AG10803 (cell line): Measurements from ENCODE around the gene KIF12.

ENCODE experiments used
- DNase-seq: peaks from one replicate; pipeline ENCODE4 v3.0.0; 2010; ENCODE audit warnings: low read depth
- H3K4me3 ChIP-seq: 2 replicates; pipeline ENCODE4 v1.5.1; 2011; ENCODE audit warnings: mild to moderate bottlenecking, low read length, control low read depth
- CTCF ChIP-seq: conservative IDR thresholded peaks from 2 replicates; pipeline ENCODE4 v1.5.1; 2011; ENCODE audit warnings: mild to moderate bottlenecking, low read length, control low read depth, inconsistent platforms

The KIF12 gene

GRCh38 chr9:114051281-114051680 lies 47.8 kb downstream of the KIF12 start:
- H3K4me3 ChIP-seq, result no peak overlapping the region
- no peak for TF ChIP-seq CTCF
- no peak for DNase-seq

GRCh38 chr9:114050646-114051045 lies 48.4 kb downstream of the KIF12 start:
- no peak overlapping the region for H3K4me3 ChIP-seq
- DNase-seq, result no peak
- TF ChIP-seq CTCF, result no peak

- TF ChIP-seq CTCF, result no peak
- no peak overlapping the region for H3K4me3 ChIP-seq
- DNase-seq, result no peak
Observed at GRCh38 chr9:114050226-114050568, 48.9 kb downstream of the KIF12 start.

- DNase-seq, result no peak
- TF ChIP-seq CTCF, result no peak
- no peak overlapping the region for H3K4me3 ChIP-seq
Observed at GRCh38 chr9:114049441-114050225, 49.5 kb downstream of the KIF12 start.

GRCh38 chr9:114048533-114049415 lies 50.3 kb downstream of the KIF12 start:
- TF ChIP-seq CTCF, result no peak
- H3K4me3 ChIP-seq, result no peak overlapping the region
- DNase-seq, result no peak

- no peak overlapping the region for H3K4me3 ChIP-seq
- peak; percentile 7 for DNase-seq
- peak; percentile 43; the same call in 1 of the 2 replicates for TF ChIP-seq CTCF
Observed at GRCh38 chr9:114047717-114048116, 51.4 kb downstream of the KIF12 start.

GRCh38 chr9:114046875-114047274 lies 52.2 kb downstream of the KIF12 start:
- peak; percentile 49 for DNase-seq
- TF ChIP-seq CTCF, result no peak

More at GRCh38 chr9:114046875-114047274, 52.2 kb downstream of the KIF12 start:
- no peak overlapping the region for H3K4me3 ChIP-seq
